GM18520 (cell line): ENCODE measurements around the gene FIS1.
A peak's percentile ranks its signal among the peaks of the same experiment; 100 is the strongest.
"Not testable (repeated sequence)": the region's sequence is repeated elsewhere in the genome, so short reads cannot be mapped to it uniquely, and the experiment has no call there.

Experiments used
- ATAC-seq: cut with Tn5 transposase; IDR thresholded peaks from one replicate; pipeline ENCODE4 v1.9.1; 2021; ENCODE audit not compliant: unreplicated experiment

Gene FIS1

GRCh38 chr7:101258243-101258731 is 13.4 kb upstream of the FIS1 start:
- no peak for ATAC-seq

- ATAC-seq: no peak
Observed at GRCh38 chr7:101255796-101256195, 10.9 kb upstream of the FIS1 start.

GRCh38 chr7:101253199-101253598 is 8.3 kb upstream of the FIS1 start:
- not testable (repeated sequence) for ATAC-seq

- peak; percentile 93 for ATAC-seq
Observed at GRCh38 chr7:101251871-101252659, 7.2 kb upstream of the FIS1 start.

GRCh38 chr7:101250324-101250723 is 5.4 kb upstream of the FIS1 start:
- no peak for ATAC-seq

GRCh38 chr7:101248276-101248675 is 3.4 kb upstream of the FIS1 start:
- ATAC-seq: no peak

GRCh38 chr7:101245147-101245668 is 327 bp upstream of the FIS1 start:
- no peak for ATAC-seq

GRCh38 chr7:101243646-101244374 is 1.1 kb downstream of the FIS1 start:
- ATAC-seq: no peak

- no peak for ATAC-seq
Observed at GRCh38 chr7:101241443-101242349, 3.2 kb downstream of the FIS1 start.

GRCh38 chr7:101241015-101241363 is 3.9 kb downstream of the FIS1 start:
- ATAC-seq: no peak

GRCh38 chr7:101240226-101241014 is 4.5 kb downstream of the FIS1 start:
- no peak for ATAC-seq

GRCh38 chr7:101239951-101240220 is 5.0 kb downstream of the FIS1 start:
- no peak for ATAC-seq

- no peak for ATAC-seq
Observed at GRCh38 chr7:101239191-101239950, 5.5 kb downstream of the FIS1 start.

- no peak for ATAC-seq
Observed at GRCh38 chr7:101238226-101239182, 6.4 kb downstream of the FIS1 start.

GRCh38 chr7:101237206-101238067 is 7.4 kb downstream of the FIS1 start, which contains the start of gene CLDN15:
Gene CLDN15, minus strand, starts transcription at chr7:101237802. Its CDS starts 221 bp downstream, at chr7:101237581.
- ATAC-seq: no peak

GRCh38 chr7:101236292-101236835 is 8.5 kb downstream of the FIS1 start:
- no peak for ATAC-seq

GRCh38 chr7:101235522-101235921 is 9.4 kb downstream of the FIS1 start:
- no peak for ATAC-seq
